K562 (cell line): ENCODE results near the gene CFAP53. TPM values are rescaled to one million over a fixed set of nuclear protein-coding genes. Genes with fewer than 3 reads are reported as not detected.

ENCODE experiments used
- ATAC-seq: fragments of 200-7000 bp; cut with Tn5 transposase; 3 replicates; pipeline ENCODE4 v1.9.1; 2020; ENCODE audit warnings: moderate library complexity
- BruUV-seq: library from RNA; stranded (reverse); fragments of 400-500 nt; replicated peaks from 2 replicates; lab custom pipeline; 2021; lab: Mats Ljungman, UMichigan
- CTCF ChIA-PET: fragments of 300-600 bp; formaldehyde crosslinking; extraction: SDS; loops from one replicate; lab custom pipeline; 2021; ENCODE audit warnings: low intra/inter-chr PET ratio; lab: Yijun Ruan, JAX
- POLR2A ChIA-PET: fragments of 300-600, 350-650 bp; sonication (Branson Sonifier 250); formaldehyde crosslinking; extraction: SDS; loops from one replicate; lab custom pipeline; 2021; ENCODE audit warnings: antibody characterized with exemption, inconsistent platforms; lab: Yijun Ruan, JAX
- DNase-seq, 4 experiments: peaks; one replicate each; pipeline versions ENCODE4 v3.0.0 to v3.0.0-alpha.2; 2011 to 2018; ENCODE audit warnings: low spot score in 3 of 4, mixed read lengths in 3 of 4; ENCODE audit errors: extremely low read depth in 1 of 4
- FAIRE-seq: peaks from 2 replicates; lab custom pipeline; 2011; peaks lifted over from hg19 to GRCh38; lab: Jason Lieb, UNC
- H2AFZ ChIP-seq: 2 replicates; pipeline ENCODE4 v1.6.0; 2011; ENCODE audit warnings: low read depth, low read length, control low read depth, inconsistent platforms
- H3K27ac ChIP-seq: fragments of 200-600 bp; 3 replicates; pipeline ENCODE4 v1.8.0; 2011; ENCODE audit warnings: low read depth, mild to moderate bottlenecking, control low read depth, inconsistent platforms, low read length, moderate library complexity, mixed read lengths; ENCODE audit errors: extremely low read depth
- H3K27me3 ChIP-seq, 2 experiments: fragments of 300-600 bp in 1 of 2; 2 replicates in 1 of 2; 3 replicates in 1 of 2; pipeline versions ENCODE4 v1.6.0 to v1.8.0; 2011; ENCODE audit warnings: inconsistent platforms in 2 of 2, low read length in 2 of 2, mild to moderate bottlenecking in 1 of 2, mixed read lengths in 1 of 2, moderate library complexity in 1 of 2; ENCODE audit not compliant: control insufficient read depth in 2 of 2, insufficient read depth in 2 of 2
- H3K36me3 ChIP-seq: fragments of 300-600 bp; 3 replicates; pipeline ENCODE4 v1.8.0; 2011; ENCODE audit warnings: mild to moderate bottlenecking, low read length, inconsistent platforms; ENCODE audit not compliant: control insufficient read depth, insufficient read depth
- H3K4me1 ChIP-seq, 2 experiments: fragments of 200-600 bp in 1 of 2; replicated peaks in 1 of 2; 2 replicates in 1 of 2; 3 replicates in 1 of 2; pipeline versions ENCODE4 v1.5.1 to v1.8.0; 2011; ENCODE audit warnings: inconsistent platforms in 2 of 2, low read length in 2 of 2, mild to moderate bottlenecking in 1 of 2, mixed read lengths in 1 of 2, moderate library complexity in 1 of 2; ENCODE audit not compliant: control insufficient read depth in 2 of 2, insufficient read depth in 2 of 2
- H3K4me2 ChIP-seq: 2 replicates; pipeline ENCODE4 v1.6.1; 2011; ENCODE audit warnings: low read length, control low read depth, inconsistent platforms, mixed read lengths; ENCODE audit not compliant: insufficient read depth
- H3K4me3 ChIP-seq: fragments of 200-600 bp; sonication (generic), shearing (Covaris generic); 2 replicates; pipeline ENCODE4 v1.5.1; 2016; ENCODE audit warnings: control low read depth, inconsistent platforms
- H3K79me2 ChIP-seq: fragments of 200-600 bp; 3 replicates; pipeline ENCODE4 v1.8.0; 2011; ENCODE audit warnings: low read length, inconsistent platforms; ENCODE audit not compliant: control insufficient read depth, insufficient read depth
- H3K9ac ChIP-seq, 2 experiments: 2 replicates each; pipeline versions ENCODE4 v1.6.0 to v1.6.1; 2011; ENCODE audit warnings: low read depth in 2 of 2, low read length in 2 of 2, control low read depth in 1 of 2, inconsistent platforms in 1 of 2, mild to moderate bottlenecking in 1 of 2, mixed read lengths in 1 of 2; ENCODE audit not compliant: insufficient read depth in 1 of 2
- H3K9me1 ChIP-seq: one replicate; pipeline ENCODE4 v1.6.0; 2011; ENCODE audit warnings: inconsistent platforms, mild to moderate bottlenecking, low read length, moderate library complexity; ENCODE audit not compliant: control insufficient read depth, insufficient read depth
- H3K9me3 ChIP-seq: replicated peaks from 2 replicates; pipeline ENCODE4 v1.5.1; 2011; ENCODE audit warnings: low read depth, low read length, inconsistent platforms; ENCODE audit not compliant: control insufficient read depth, insufficient read depth
- H4K20me1 ChIP-seq: replicated peaks from 2 replicates; pipeline ENCODE4 v1.6.1; 2011; ENCODE audit warnings: low read length, inconsistent platforms, mixed read lengths; ENCODE audit not compliant: control insufficient read depth, insufficient read depth
- CAMTA2 ChIP-seq: fragments of 250-450 bp; sonication (Bioruptor Pico); conservative IDR thresholded peaks from 2 replicates; pipeline ENCODE4 v1.5.1; 2022
- DNMT1 ChIP-seq: fragments of 450-650 bp; IDR thresholded peaks from 2 replicates; pipeline ENCODE4 v1.6.1; 2016; ENCODE audit warnings: antibody characterized with exemption, mild to moderate bottlenecking
- HDGF ChIP-seq: fragments of 450-650 bp; IDR thresholded peaks from 2 replicates; pipeline ENCODE4 v1.6.1; 2016
- PURB ChIP-seq: sonication (generic); formaldehyde crosslinking; IDR thresholded peaks from 2 replicates; pipeline ENCODE4 v1.9.0; 2021; ENCODE audit warnings: low read depth, mild to moderate bottlenecking, missing genetic modification reagents
- RBBP5 ChIP-seq: fragments of 200-600 bp; sonication (generic); IDR thresholded peaks from 2 replicates; pipeline ENCODE4 v1.6.1; 2012; ENCODE audit warnings: borderline replicate concordance, mild to moderate bottlenecking, low read length, control low read depth, inconsistent platforms; ENCODE audit not compliant: insufficient read depth, poor library complexity, severe bottlenecking
- SMARCB1 ChIP-seq: IDR thresholded peaks from 2 replicates; pipeline ENCODE4 v1.6.1; 2011; ENCODE audit warnings: improper control_type of control experiment, low read depth; ENCODE audit not compliant: insufficient read length
- SRF ChIP-seq, 2 experiments: fragments of 250-450, 450-650 bp in 1 of 2; sonication (Bioruptor Pico) in 1 of 2; sonication (generic) in 1 of 2; formaldehyde crosslinking; IDR thresholded peaks; 2 replicates each; pipeline versions ENCODE4 v1.5.0 to v1.5.1; 2020 to 2022; ENCODE audit warnings: mild to moderate bottlenecking in 1 of 2, missing genetic modification reagents in 1 of 2
- ZNF12 ChIP-seq: sonication (generic); formaldehyde crosslinking; IDR thresholded peaks from 2 replicates; pipeline ENCODE4 v1.4.0; 2020; ENCODE audit warnings: mild to moderate bottlenecking, missing genetic modification reagents
- WGBS: fragments of 100-300 bp; shearing (Covaris generic); methylation state at CpG from one replicate; pipeline ENCODE4 v1.1.6; 2016; ENCODE audit warnings: low coverage, mixed read lengths; ENCODE audit not compliant: insufficient coverage; ENCODE audit errors: missing lambda C conversion rate; 5-methylcytosine and 5-hydroxymethylcytosine counted together
- in situ Hi-C: fragments of 300-500 bp; cut with MboI; formaldehyde crosslinking; loops from 4 replicates; pipeline ENCODE4 v1.15.0; 2018; ENCODE audit warnings: inconsistent platforms, mixed read lengths
- intact Hi-C: fragments of 100-400 bp; cut with micrococcal nuclease; formaldehyde crosslinking; loops from 2 replicates; pipeline ENCODE4 v1.14.2; 2022
- polyA plus RNA-seq, 8 experiments: library from polyadenylated mRNA; depleted of rRNA in 4 of 8; stranded (reverse) in 5 of 8; unstranded in 3 of 8; fragments of >200 nt; fragmentation: Nextera tagmentation in 2 of 8; fragmentation: Illumina TruSeq in 1 of 8; extraction: Ambion mirVana in 2 of 8; extraction: Trizol in 1 of 8; gene quantifications; 2 replicates each; pipeline versions ENCODE4 v1.2.1 to v1.2.3, GENCODE V29; 2011 to 2014; ENCODE audit warnings: inconsistent platforms in 1 of 8, missing spikeins in 1 of 8
- total RNA-seq, 7 experiments: library from RNA; depleted of rRNA in 6 of 7; stranded (reverse); fragments of >200 nt in 6 of 7; fragmentation: Illumina TruSeq in 2 of 7; extraction: Trizol in 2 of 7; gene quantifications; 2 replicates each; pipeline versions ENCODE4 v1.2.1 to v1.2.3, GENCODE V29; 2011 to 2021; ENCODE audit warnings: low replicate concordance in 1 of 7
- TF ChIP-seq, protein P1 (sequence below): fragments of 450-650 bp; IDR thresholded peaks from 2 replicates; pipeline ENCODE4 v1.6.1; 2018; ENCODE audit not compliant: partially characterized antibody
- TF ChIP-seq, protein P2 (sequence below): sonication (generic); formaldehyde crosslinking; IDR thresholded peaks from 2 replicates; pipeline ENCODE4 v1.8.1; 2023; ENCODE audit warnings: mild to moderate bottlenecking, missing genetic modification reagents

CFAP53 gene
- total and polyA plus RNA-seq, 9 of the 15 experiments (the other 6 are each of a cell fraction or from before 2014, with no cell fraction given) = 0.21 to 1.9 (median 1.2) TPM

GRCh38 chr18:50190236-50190635, 76.1 kb downstream of the CFAP53 start:
- ChIA-PET POLR2A (interaction anchor here (0.6 kb wide), 1 partner anchor 208 kb away, joined by 3 read pairs; no protein-coding TSS in a partner anchor), CTCF (no interaction called here)
- H3K36me3 ChIP-seq = no peaks in the 10 kb centered on the region
- H3K4me1 ChIP-seq = peaks cover 0 to 12% of the 10 kb centered on the region in 2 experiments; a peak in 1 of 5 replicates
- H3K27me3 ChIP-seq = peaks cover 0 to 11% of the 10 kb centered on the region in 2 experiments; a peak in 3 of 5 replicates
- WGBS = 0% methylated on average over 1 of the region's 1 CpG
- intact Hi-C loops = loop anchor here (10.0 kb wide), 1 partner anchor 135 kb away; no protein-coding TSS in a partner anchor
- H3K9ac ChIP-seq = no peak overlapping the region
- no peak overlapping the region for H3K4me2 ChIP-seq
- no peak for ATAC-seq
- H3K9me3 ChIP-seq = no peaks in the 10 kb centered on the region
- BruUV-seq = no TSS peak
- no peaks in the 10 kb centered on the region for H3K79me2 ChIP-seq
- no peak overlapping the region for H3K27ac ChIP-seq
- no peak for FAIRE-seq
- H3K9me1 ChIP-seq = no peaks in the 10 kb centered on the region
- no peak overlapping the region for H3K4me3 ChIP-seq
- no peak overlapping the region for H2AFZ ChIP-seq
- DNase-seq = no peak
- TF ChIP-seq, protein P1, sequence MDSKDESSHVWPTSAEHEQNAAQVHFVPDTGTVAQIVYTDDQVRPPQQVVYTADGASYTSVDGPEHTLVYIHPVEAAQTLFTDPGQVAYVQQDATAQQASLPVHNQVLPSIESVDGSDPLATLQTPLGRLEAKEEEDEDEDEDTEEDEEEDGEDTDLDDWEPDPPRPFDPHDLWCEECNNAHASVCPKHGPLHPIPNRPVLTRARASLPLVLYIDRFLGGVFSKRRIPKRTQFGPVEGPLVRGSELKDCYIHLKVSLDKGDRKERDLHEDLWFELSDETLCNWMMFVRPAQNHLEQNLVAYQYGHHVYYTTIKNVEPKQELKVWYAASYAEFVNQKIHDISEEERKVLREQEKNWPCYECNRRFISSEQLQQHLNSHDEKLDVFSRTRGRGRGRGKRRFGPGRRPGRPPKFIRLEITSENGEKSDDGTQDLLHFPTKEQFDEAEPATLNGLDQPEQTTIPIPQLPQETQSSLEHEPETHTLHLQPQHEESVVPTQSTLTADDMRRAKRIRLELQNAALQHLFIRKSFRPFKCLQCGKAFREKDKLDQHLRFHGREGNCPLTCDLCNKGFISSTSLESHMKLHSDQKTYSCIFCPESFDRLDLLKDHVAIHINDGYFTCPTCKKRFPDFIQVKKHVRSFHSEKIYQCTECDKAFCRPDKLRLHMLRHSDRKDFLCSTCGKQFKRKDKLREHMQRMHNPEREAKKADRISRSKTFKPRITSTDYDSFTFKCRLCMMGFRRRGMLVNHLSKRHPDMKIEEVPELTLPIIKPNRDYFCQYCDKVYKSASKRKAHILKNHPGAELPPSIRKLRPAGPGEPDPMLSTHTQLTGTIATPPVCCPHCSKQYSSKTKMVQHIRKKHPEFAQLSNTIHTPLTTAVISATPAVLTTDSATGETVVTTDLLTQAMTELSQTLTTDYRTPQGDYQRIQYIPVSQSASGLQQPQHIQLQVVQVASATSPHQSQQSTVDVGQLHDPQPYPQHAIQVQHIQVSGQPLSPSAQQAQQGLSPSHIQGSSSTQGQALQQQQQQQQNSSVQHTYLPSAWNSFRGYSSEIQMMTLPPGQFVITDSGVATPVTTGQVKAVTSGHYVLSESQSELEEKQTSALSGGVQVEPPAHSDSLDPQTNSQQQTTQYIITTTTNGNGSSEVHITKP = no peak
- TF ChIP-seq CAMTA2 (CRISPR knock-in tag) (no peak), SMARCB1 (no peak), HDGF (no peak), RBBP5 (no peak), SRF (CRISPR knock-in tag; IDR thresholded peaks at IDR 0.05) (no peak), DNMT1 (no peak), PURB (CRISPR knock-in tag) (no peak), ZNF12 (no peak)
- TF ChIP-seq, protein P2, sequence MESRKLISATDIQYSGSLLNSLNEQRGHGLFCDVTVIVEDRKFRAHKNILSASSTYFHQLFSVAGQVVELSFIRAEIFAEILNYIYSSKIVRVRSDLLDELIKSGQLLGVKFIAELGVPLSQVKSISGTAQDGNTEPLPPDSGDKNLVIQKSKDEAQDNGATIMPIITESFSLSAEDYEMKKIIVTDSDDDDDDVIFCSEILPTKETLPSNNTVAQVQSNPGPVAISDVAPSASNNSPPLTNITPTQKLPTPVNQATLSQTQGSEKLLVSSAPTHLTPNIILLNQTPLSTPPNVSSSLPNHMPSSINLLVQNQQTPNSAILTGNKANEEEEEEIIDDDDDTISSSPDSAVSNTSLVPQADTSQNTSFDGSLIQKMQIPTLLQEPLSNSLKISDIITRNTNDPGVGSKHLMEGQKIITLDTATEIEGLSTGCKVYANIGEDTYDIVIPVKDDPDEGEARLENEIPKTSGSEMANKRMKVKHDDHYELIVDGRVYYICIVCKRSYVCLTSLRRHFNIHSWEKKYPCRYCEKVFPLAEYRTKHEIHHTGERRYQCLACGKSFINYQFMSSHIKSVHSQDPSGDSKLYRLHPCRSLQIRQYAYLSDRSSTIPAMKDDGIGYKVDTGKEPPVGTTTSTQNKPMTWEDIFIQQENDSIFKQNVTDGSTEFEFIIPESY (CRISPR knock-in tag) = no peak
- in situ Hi-C loops = no loop called here
- no peaks in the 10 kb centered on the region for H4K20me1 ChIP-seq
